Thyroid gland (tissue), 4 donors: Measurements from ENCODE around the gene SULT6B1. TPM values are rescaled to one million over a fixed set of nuclear protein-coding genes. Genes with fewer than 3 reads are reported as not detected.
"Not testable (repeated sequence)": the region's sequence is repeated elsewhere in the genome, so short reads cannot be mapped to it uniquely, and the experiment has no call there.

ENCODE experiments used
- DNase-seq, 2 donors: peaks; one replicate each; pipeline ENCODE4 v3.0.0-alpha.2; 2019
- H3K27ac ChIP-seq, 3 donors: fragments of 200-600 bp; sonication (generic); 1 replicate in 2 of 3; 2 replicates in 1 of 3; pipeline ENCODE4 v1.5.1; 2016 to 2019; ENCODE audit warnings: mild to moderate bottlenecking in 1 of 3, moderate library complexity in 1 of 3
- H3K27me3 ChIP-seq: fragments of 200-600 bp; sonication (generic); one replicate; pipeline ENCODE4 v1.5.1; 2019
- H3K36me3 ChIP-seq, 2 donors: fragments of 200-600 bp; sonication (generic); one replicate each; pipeline ENCODE4 v1.5.1; 2016 to 2019
- H3K4me1 ChIP-seq, 2 donors: fragments of 200-600 bp; sonication (generic); one replicate each; pipeline ENCODE4 v1.5.1; 2017 to 2019
- H3K4me3 ChIP-seq, 3 donors: fragments of 200-600 bp; sonication (generic); replicated peaks in 1 of 3; 1 replicate in 2 of 3; 2 replicates in 1 of 3; pipeline ENCODE4 v1.5.1; 2016; ENCODE audit warnings: mild to moderate bottlenecking in 1 of 3
- H3K9me3 ChIP-seq: fragments of 200-600 bp; sonication (generic); one replicate; pipeline ENCODE4 v1.5.1; 2017
- CTCF ChIP-seq, 6 experiments: fragments of 200-600 bp in 3 of 6; fragments of 450-650 bp in 3 of 6; sonication (generic) in 3 of 6; IDR thresholded peaks; one replicate each; pipeline ENCODE4 v1.5.1; 2016 to 2019; ENCODE audit warnings: antibody characterized with exemption in 6 of 6, mild to moderate bottlenecking in 2 of 6, inconsistent platforms in 1 of 6, moderate library complexity in 1 of 6
- POLR2A ChIP-seq, 2 donors: fragments of 450-650 bp; IDR thresholded peaks; one replicate each; pipeline ENCODE4 v1.6.1; 2017; ENCODE audit warnings: antibody characterized with exemption in 2 of 2, mild to moderate bottlenecking in 2 of 2, moderate library complexity in 1 of 2
- WGBS, 2 donors: methylation state at CpG; one replicate each; pipeline ENCODE4 v1.1.5; 2017; 5-methylcytosine and 5-hydroxymethylcytosine counted together
- intact Hi-C: fragments of 100-400 bp; cut with DNase I; formaldehyde crosslinking; loops from one replicate; pipeline ENCODE4 v1.15.1; 2023
- total RNA-seq, 4 donors: library from RNA; depleted of rRNA; stranded (reverse); fragments of >200 nt; gene quantifications; one replicate each; pipeline ENCODE4 v1.2.3, GENCODE V29; 2016

The SULT6B1 gene
- total RNA-seq, 4 donors from 2014 or later: not detected

GRCh38 chr2:37198681-37199065 is 10.2 kb upstream of the SULT6B1 start:
- no peak overlapping the region for H3K4me3 ChIP-seq
- no peaks in the 10 kb centered on the region for H3K9me3 ChIP-seq
- TF ChIP-seq CTCF (IDR thresholded peaks at IDR 0.05) (no peak), POLR2A (IDR thresholded peaks at IDR 0.05) (no peak)
- H3K27ac ChIP-seq: no peak overlapping the region
- intact Hi-C loops: no loop called here
- no peaks in the 10 kb centered on the region for H3K27me3 ChIP-seq
- 86 to 92% methylated on average over 8 of the region's 8 CpGs for WGBS, 2 donors
- H3K4me1 ChIP-seq: peaks cover 7 to 9% of the 10 kb centered on the region in 2 donors
- DNase-seq: no peak
- H3K36me3 ChIP-seq: peaks cover 15 to 20% of the 10 kb centered on the region in 2 donors

- Histone ChIP-seq H3K9me3 (no peaks in the 10 kb centered on the region), H3K4me1 (peaks cover 7 to 9% of the 10 kb centered on the region in 2 donors), H3K4me3 (peak within 1 kb of the TSS; percentile 38 to 67 (median 50)), H3K27ac (peak within 1 kb of the TSS; percentile 65 to 89 (median 84)), H3K36me3 (peaks cover 3 to 7% of the 10 kb centered on the region in 2 donors), H3K27me3 (no peaks in the 10 kb centered on the region)
- intact Hi-C loops: no loop called here
- no peak for TF ChIP-seq CTCF (IDR thresholded peaks at IDR 0.05)
- TF ChIP-seq POLR2A (IDR thresholded peaks at IDR 0.05): peak in 1 of 2 donors; percentile 88
- WGBS, 2 donors: 1 to 2% methylated on average over 50 to 70 of the region's 72 CpGs
- DNase-seq: peak; percentile 76 to 82
Observed at GRCh38 chr2:37196320-37197195, 8.1 kb upstream of the SULT6B1 start, which contains the start of gene CEBPZOS. Gene CEBPZOS, plus strand, starts transcription at chr2:37196496. Its CDS starts 3,209 bp downstream, at chr2:37199705.

- H3K4me3 ChIP-seq: peak overlapping the region; percentile 38 to 67 (median 50)
- DNase-seq, H3K4me1 ChIP-seq, H3K27me3 ChIP-seq, H3K36me3 ChIP-seq, H3K9me3 ChIP-seq, intact Hi-C loops: not testable (repeated sequence)
- H3K27ac ChIP-seq: peak overlapping the region; percentile 65 to 89 (median 84)
- 85 to 86% methylated on average over 20 of the region's 20 CpGs for WGBS, 2 donors
Observed at GRCh38 chr2:37195862-37196319, 7.4 kb upstream of the SULT6B1 start.

- Histone ChIP-seq H3K27ac (no peak overlapping the region), H3K9me3 (no peaks in the 10 kb centered on the region), H3K36me3 (no peaks in the 10 kb centered on the region), H3K4me3 (no peak overlapping the region), H3K27me3 (no peaks in the 10 kb centered on the region), H3K4me1 (peaks cover 3 to 4% of the 10 kb centered on the region in 2 donors)
- TF ChIP-seq POLR2A (IDR thresholded peaks at IDR 0.05) (no peak), CTCF (IDR thresholded peaks at IDR 0.05) (no peak)
- WGBS, 2 donors: 80 to 82% methylated on average over 1 of the region's 1 CpG
- intact Hi-C loops: no loop called here
- no peak for DNase-seq
Observed at GRCh38 chr2:37192551-37192950, 4.1 kb upstream of the SULT6B1 start.

GRCh38 chr2:37191747-37192146 is 3.3 kb upstream of the SULT6B1 start:
- 80 to 86% methylated on average over 6 of the region's 6 CpGs for WGBS, 2 donors
- no peaks in the 10 kb centered on the region for H3K4me1 ChIP-seq
- no peak overlapping the region for H3K4me3 ChIP-seq
- H3K27ac ChIP-seq: no peak overlapping the region
- no peaks in the 10 kb centered on the region for H3K36me3 ChIP-seq
- H3K27me3 ChIP-seq: no peaks in the 10 kb centered on the region
- no peak for DNase-seq
- TF ChIP-seq POLR2A (IDR thresholded peaks at IDR 0.05): no peak
- TF ChIP-seq CTCF (IDR thresholded peaks at IDR 0.05): no peak
- intact Hi-C loops: no loop called here
- H3K9me3 ChIP-seq: no peaks in the 10 kb centered on the region
